GM19351 (cell line): ENCODE results near the gene PDE3B.
"Not testable (repeated sequence)": the region's sequence is repeated elsewhere in the genome, so short reads cannot be mapped to it uniquely, and the experiment has no call there.

Experiments
- ATAC-seq: cut with Tn5 transposase; IDR thresholded peaks from one replicate; pipeline ENCODE4 v1.9.1; 2021; ENCODE audit warnings: mild to moderate bottlenecking, moderate library complexity; ENCODE audit not compliant: unreplicated experiment

Gene PDE3B

GRCh38 chr11:14673824-14674405, 30.3 kb downstream of the PDE3B start:
- ATAC-seq = no peak

GRCh38 chr11:14676068-14676467, 32.5 kb downstream of the PDE3B start:
- no peak for ATAC-seq

GRCh38 chr11:14677146-14677545, 33.5 kb downstream of the PDE3B start:
- ATAC-seq = no peak

- ATAC-seq = no peak
These were observed 34.7 kb downstream of the PDE3B start for GRCh38 chr11:14678350-14678749.

- no peak for ATAC-seq
These were observed 36.1 kb downstream of the PDE3B start for GRCh38 chr11:14679662-14680061.

GRCh38 chr11:14684234-14684915, 40.8 kb downstream of the PDE3B start:
- not testable (repeated sequence) for ATAC-seq

GRCh38 chr11:14687456-14687855, 43.9 kb downstream of the PDE3B start:
- ATAC-seq = no peak

GRCh38 chr11:14687943-14688627, 44.5 kb downstream of the PDE3B start:
- no peak for ATAC-seq

- ATAC-seq = not testable (repeated sequence)
These were observed 52.1 kb downstream of the PDE3B start for GRCh38 chr11:14695656-14696055.

- no peak for ATAC-seq
These were observed 55.2 kb downstream of the PDE3B start for GRCh38 chr11:14698771-14699170.

GRCh38 chr11:14700593-14700992, 57.0 kb downstream of the PDE3B start:
- ATAC-seq = no peak

GRCh38 chr11:14702760-14703159, 59.2 kb downstream of the PDE3B start:
- ATAC-seq = no peak

- no peak for ATAC-seq
These were observed 60.1 kb downstream of the PDE3B start for GRCh38 chr11:14703731-14704130.

- ATAC-seq = no peak
These were observed 61.5 kb downstream of the PDE3B start for GRCh38 chr11:14705067-14705466.

- ATAC-seq = no peak
These were observed 70.1 kb downstream of the PDE3B start for GRCh38 chr11:14713496-14714244.

- not testable (repeated sequence) for ATAC-seq
These were observed 72.1 kb downstream of the PDE3B start for GRCh38 chr11:14715669-14716068.

GRCh38 chr11:14722496-14722895, 78.9 kb downstream of the PDE3B start:
- no peak for ATAC-seq

- no peak for ATAC-seq
These were observed 81.5 kb downstream of the PDE3B start for GRCh38 chr11:14725150-14725549.

- no peak for ATAC-seq
These were observed 83.6 kb downstream of the PDE3B start for GRCh38 chr11:14727215-14727614.

GRCh38 chr11:14727746-14728145, 84.1 kb downstream of the PDE3B start:
- ATAC-seq = no peak

- ATAC-seq = not testable (repeated sequence)
These were observed 96.9 kb downstream of the PDE3B start for GRCh38 chr11:14740539-14740938.
